Brain microvascular endothelial cell (primary cell): ENCODE data around the gene PDE10A.
"Not testable (repeated sequence)": the region's sequence is repeated elsewhere in the genome, so short reads cannot be mapped to it uniquely, and the experiment has no call there.

Source experiments
- DNase-seq: peaks from one replicate; pipeline ENCODE4 v3.0.0-alpha.2; 2020
- H3K27ac ChIP-seq: fragments of 250-450 bp; sonication (Bioruptor Pico); 2 replicates; pipeline ENCODE4 v1.5.1; 2020; ENCODE audit warnings: mild to moderate bottlenecking, moderate library complexity
- H3K27me3 ChIP-seq: fragments of 250-450 bp; sonication (Bioruptor Pico); replicated peaks from 2 replicates; pipeline ENCODE4 v1.5.1; 2020; ENCODE audit warnings: mild to moderate bottlenecking
- H3K36me3 ChIP-seq: fragments of 250-450 bp; sonication (Bioruptor Pico); replicated peaks from 2 replicates; pipeline ENCODE4 v1.5.1; 2020; ENCODE audit warnings: mild to moderate bottlenecking
- H3K4me3 ChIP-seq: 2 replicates; pipeline ENCODE4 v1.5.1; 2011; ENCODE audit warnings: low read depth, mild to moderate bottlenecking, control low read depth, low read length, moderate library complexity
- CTCF ChIP-seq: IDR thresholded peaks from 2 replicates; pipeline ENCODE4 v1.5.1; 2011; ENCODE audit warnings: low read depth, mild to moderate bottlenecking, moderate library complexity, low read length, control low read depth, inconsistent platforms; ENCODE audit errors: missing control alignments
- in situ Hi-C: cut with HindIII; loops from 2 replicates; pipeline ENCODE4 v1.10.0; 2017; ENCODE audit warnings: low sequenced_read_pairs, low pct_ligation_motif_present

PDE10A gene

GRCh38 chr6:165478581-165478980 is 184.5 kb downstream of the PDE10A start:
- no peak for TF ChIP-seq CTCF
- in situ Hi-C loops, result no loop called here
- H3K4me3 ChIP-seq, result no peak overlapping the region
- DNase-seq, result no peak
- H3K27me3 ChIP-seq, result no peaks in the 10 kb centered on the region
- no peaks in the 10 kb centered on the region for H3K36me3 ChIP-seq
- no peak overlapping the region for H3K27ac ChIP-seq

- Histone ChIP-seq H3K36me3 (no peaks in the 10 kb centered on the region), H3K27ac (no peak overlapping the region), H3K27me3 (no peaks in the 10 kb centered on the region), H3K4me3 (no peak overlapping the region)
- DNase-seq, result no peak
- TF ChIP-seq CTCF, result no peak
- in situ Hi-C loops, result no loop called here
Observed at GRCh38 chr6:165469483-165469882, 193.6 kb downstream of the PDE10A start.

GRCh38 chr6:165468340-165469235 is 194.5 kb downstream of the PDE10A start:
- in situ Hi-C loops, result no loop called here
- DNase-seq, result peak; percentile 12
- TF ChIP-seq CTCF, result no peak
- Histone ChIP-seq H3K4me3 (no peak overlapping the region), H3K36me3 (no peaks in the 10 kb centered on the region), H3K27ac (no peak overlapping the region), H3K27me3 (no peaks in the 10 kb centered on the region)

- DNase-seq, H3K27ac ChIP-seq, in situ Hi-C loops, H3K36me3 ChIP-seq, H3K4me3 ChIP-seq, H3K27me3 ChIP-seq: not testable (repeated sequence)
Observed at GRCh38 chr6:165463499-165463898, 199.5 kb downstream of the PDE10A start.

- H3K27me3 ChIP-seq, H3K4me3 ChIP-seq, H3K36me3 ChIP-seq, in situ Hi-C loops, H3K27ac ChIP-seq, DNase-seq: not testable (repeated sequence)
Observed at GRCh38 chr6:165459605-165460301, 203.3 kb downstream of the PDE10A start.

GRCh38 chr6:165458134-165458533 is 204.9 kb downstream of the PDE10A start:
- no peaks in the 10 kb centered on the region for H3K27me3 ChIP-seq
- in situ Hi-C loops, result no loop called here
- no peak for DNase-seq
- no peak for TF ChIP-seq CTCF
- H3K36me3 ChIP-seq, result no peaks in the 10 kb centered on the region
- H3K27ac ChIP-seq, result no peak overlapping the region
- H3K4me3 ChIP-seq, result no peak overlapping the region
